ENCODE measurements around the gene SLC25A11.

SLC25A11 gene

GRCh38 chr17:4944163-4944553 lies 4.3 kb upstream of the SLC25A11 start:
- H3K9me3 ChIP-seq (ENCODE audit: insufficient read depth, low read length, severe bottlenecking), result no peaks in the 10 kb centered on the region
- no peaks in the 10 kb centered on the region for H3K27me3 ChIP-seq (ENCODE audit: insufficient read depth, low read length, poor library complexity)
- no peak overlapping the region for H2AFZ ChIP-seq (ENCODE audit: low read depth, low read length)
- peak overlapping the region; percentile 51 for H3K27ac ChIP-seq (ENCODE audit: low read length)
- H4K20me1 ChIP-seq (ENCODE audit: insufficient read depth, low read length), result peaks cover 60% of the 10 kb centered on the region
- H3K4me1 ChIP-seq (ENCODE audit: insufficient read depth, low read length), result peaks cover 70% of the 10 kb centered on the region
- peaks cover 70% of the 10 kb centered on the region for H3K36me3 ChIP-seq (ENCODE audit: insufficient read depth, low read length)
- peak overlapping the region in 1 of 2 experiments; percentile 26; a peak in 1 of 4 replicates for H3K4me3 ChIP-seq (ENCODE audit: low read depth in 1 of 2, low read length in 2 of 2)
- H3K4me2 ChIP-seq (ENCODE audit: insufficient read depth, low read length), result peak overlapping the region; percentile 97
- TF ChIP-seq, protein P1, sequence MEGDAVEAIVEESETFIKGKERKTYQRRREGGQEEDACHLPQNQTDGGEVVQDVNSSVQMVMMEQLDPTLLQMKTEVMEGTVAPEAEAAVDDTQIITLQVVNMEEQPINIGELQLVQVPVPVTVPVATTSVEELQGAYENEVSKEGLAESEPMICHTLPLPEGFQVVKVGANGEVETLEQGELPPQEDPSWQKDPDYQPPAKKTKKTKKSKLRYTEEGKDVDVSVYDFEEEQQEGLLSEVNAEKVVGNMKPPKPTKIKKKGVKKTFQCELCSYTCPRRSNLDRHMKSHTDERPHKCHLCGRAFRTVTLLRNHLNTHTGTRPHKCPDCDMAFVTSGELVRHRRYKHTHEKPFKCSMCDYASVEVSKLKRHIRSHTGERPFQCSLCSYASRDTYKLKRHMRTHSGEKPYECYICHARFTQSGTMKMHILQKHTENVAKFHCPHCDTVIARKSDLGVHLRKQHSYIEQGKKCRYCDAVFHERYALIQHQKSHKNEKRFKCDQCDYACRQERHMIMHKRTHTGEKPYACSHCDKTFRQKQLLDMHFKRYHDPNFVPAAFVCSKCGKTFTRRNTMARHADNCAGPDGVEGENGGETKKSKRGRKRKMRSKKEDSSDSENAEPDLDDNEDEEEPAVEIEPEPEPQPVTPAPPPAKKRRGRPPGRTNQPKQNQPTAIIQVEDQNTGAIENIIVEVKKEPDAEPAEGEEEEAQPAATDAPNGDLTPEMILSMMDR (IDR thresholded peaks at IDR 0.05; ENCODE audit: borderline replicate concordance, extremely low read depth, low read length, poor library complexity, severe bottlenecking), result no peak
- no peak for TF ChIP-seq EZH2 (IDR thresholded peaks at IDR 0.05; ENCODE audit: borderline replicate concordance, low read depth, low read length, severe bottlenecking)
- H3K79me2 ChIP-seq (ENCODE audit: insufficient read depth, low read length), result peaks cover 85% of the 10 kb centered on the region
- DNase-seq (peak; percentile 73), ATAC-seq (ENCODE audit: insufficient read depth, low read depth) (peak; percentile 27)
- H3K9ac ChIP-seq (ENCODE audit: low read depth, low read length), result peak overlapping the region; percentile 82; the same call in 1 of the 2 replicates

DNA sequence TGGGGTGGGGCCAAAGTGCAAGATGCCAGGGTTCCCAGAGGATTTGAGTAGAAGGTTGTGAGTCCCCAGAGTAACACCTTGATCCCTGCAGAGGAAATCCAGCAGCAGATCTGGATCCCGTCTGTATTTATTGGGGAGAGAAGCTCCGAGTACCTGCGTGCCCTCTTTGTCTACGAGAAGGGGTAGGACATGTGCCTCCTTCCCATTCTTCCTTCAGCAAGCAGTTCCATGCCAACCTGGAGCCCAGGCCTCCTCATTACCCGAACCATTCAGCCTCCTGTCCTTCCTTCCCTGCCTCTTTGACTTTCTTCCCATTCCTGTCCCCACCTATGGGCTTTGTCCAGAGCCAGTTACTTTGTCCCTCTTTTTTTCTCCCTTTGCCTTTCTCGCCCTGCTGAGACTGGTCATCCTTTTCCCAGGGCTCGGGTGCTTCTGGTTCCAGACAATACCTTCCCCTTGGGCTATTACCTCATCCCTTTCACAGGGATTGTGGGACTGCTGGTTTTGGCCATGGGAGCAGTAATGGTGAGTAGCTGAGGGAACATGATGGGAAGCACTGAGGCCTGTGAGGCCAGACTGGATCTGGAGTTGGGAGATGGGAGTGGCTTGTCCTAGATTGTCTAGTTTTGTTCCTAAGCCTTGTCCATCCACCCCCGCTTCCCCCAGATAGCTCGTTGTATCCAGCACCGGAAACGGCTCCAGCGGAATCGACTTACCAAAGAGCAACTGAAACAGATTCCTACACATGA lies 3.1 kb upstream of the SLC25A11 start:
- Histone ChIP-seq H4K20me1 (ENCODE audit: insufficient read depth, low read length) (peaks cover 69% of the 10 kb centered on the region), H3K4me3 (ENCODE audit: low read depth in 1 of 2, low read length in 2 of 2) (peak overlapping the region in 1 of 2 experiments; percentile 77; a peak in 1 of 4 replicates), H3K27ac (ENCODE audit: low read length) (peak overlapping the region; percentile 21; the same call in 1 of the 2 replicates), H2AFZ (ENCODE audit: low read depth, low read length) (no peak overlapping the region), H3K36me3 (ENCODE audit: insufficient read depth, low read length) (peaks cover 77% of the 10 kb centered on the region), H3K27me3 (ENCODE audit: insufficient read depth, low read length, poor library complexity) (no peaks in the 10 kb centered on the region), H3K9ac (ENCODE audit: low read depth, low read length) (peak overlapping the region; percentile 82), H3K79me2 (ENCODE audit: insufficient read depth, low read length) (peaks cover 93% of the 10 kb centered on the region), H3K4me2 (ENCODE audit: insufficient read depth, low read length) (peak overlapping the region; percentile 97), H3K4me1 (ENCODE audit: insufficient read depth, low read length) (peaks cover 78% of the 10 kb centered on the region), H3K9me3 (ENCODE audit: insufficient read depth, low read length, severe bottlenecking) (no peaks in the 10 kb centered on the region)
- TF ChIP-seq, protein P1 (IDR thresholded peaks at IDR 0.05; ENCODE audit: borderline replicate concordance, extremely low read depth, low read length, poor library complexity, severe bottlenecking), result no peak
- no peak for TF ChIP-seq EZH2 (IDR thresholded peaks at IDR 0.05; ENCODE audit: borderline replicate concordance, low read depth, low read length, severe bottlenecking)
- DNase-seq (no peak), ATAC-seq (ENCODE audit: insufficient read depth, low read depth) (no peak)

DNA sequence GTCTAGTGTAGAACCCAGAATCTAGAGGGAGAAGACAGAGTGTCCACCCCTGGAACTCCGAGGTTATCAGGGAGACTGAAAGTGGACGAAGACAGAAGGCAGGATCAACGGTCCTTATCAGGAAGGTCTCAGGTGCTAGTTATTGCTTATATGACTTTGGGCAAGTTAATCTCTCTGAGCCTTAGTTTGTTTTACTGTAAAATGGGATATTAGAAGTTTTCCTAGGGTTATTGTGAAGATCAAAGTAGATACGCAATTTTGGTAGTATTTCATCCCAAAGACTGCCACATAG lies 1.4 kb upstream of the SLC25A11 start:
- no peaks in the 10 kb centered on the region for H3K9me3 ChIP-seq (ENCODE audit: insufficient read depth, low read length, severe bottlenecking)
- TF ChIP-seq, protein P1 (IDR thresholded peaks at IDR 0.05; ENCODE audit: borderline replicate concordance, extremely low read depth, low read length, poor library complexity, severe bottlenecking), result no peak
- TF ChIP-seq EZH2 (IDR thresholded peaks at IDR 0.05; ENCODE audit: borderline replicate concordance, low read depth, low read length, severe bottlenecking), result no peak
- no peak overlapping the region for H2AFZ ChIP-seq (ENCODE audit: low read depth, low read length)
- H3K4me3 ChIP-seq (ENCODE audit: low read depth in 1 of 2, low read length in 2 of 2), result peak overlapping the region; percentile 54 to 77
- H3K9ac ChIP-seq (ENCODE audit: low read depth, low read length), result peak overlapping the region; percentile 82
- H3K27ac ChIP-seq (ENCODE audit: low read length), result peak overlapping the region; percentile 94
- peaks cover 59% of the 10 kb centered on the region for H4K20me1 ChIP-seq (ENCODE audit: insufficient read depth, low read length)
- H3K27me3 ChIP-seq (ENCODE audit: insufficient read depth, low read length, poor library complexity), result no peaks in the 10 kb centered on the region
- peaks cover 76% of the 10 kb centered on the region for H3K36me3 ChIP-seq (ENCODE audit: insufficient read depth, low read length)
- H3K79me2 ChIP-seq (ENCODE audit: insufficient read depth, low read length), result peaks cover 77% of the 10 kb centered on the region
- peak overlapping the region; percentile 97 for H3K4me2 ChIP-seq (ENCODE audit: insufficient read depth, low read length)
- no peak for ATAC-seq (ENCODE audit: insufficient read depth, low read depth)
- no peak for DNase-seq
- peaks cover 69% of the 10 kb centered on the region for H3K4me1 ChIP-seq (ENCODE audit: insufficient read depth, low read length)

Data from DND-41 (cell line).